K562 (cell line): ENCODE measurements around the gene CBX8. TPM values are rescaled to one million over a fixed set of nuclear protein-coding genes. Genes with fewer than 3 reads are reported as not detected.

Experiments
- ATAC-seq: fragments of 200-7000 bp; cut with Tn5 transposase; 3 replicates; pipeline ENCODE4 v1.9.1; 2020; ENCODE audit warnings: moderate library complexity
- BruUV-seq: library from RNA; stranded (reverse); fragments of 400-500 nt; replicated peaks from 2 replicates; lab custom pipeline; 2021; lab: Mats Ljungman, UMichigan
- CTCF ChIA-PET: fragments of 300-600 bp; formaldehyde crosslinking; extraction: SDS; loops from one replicate; lab custom pipeline; 2021; ENCODE audit warnings: low intra/inter-chr PET ratio; lab: Yijun Ruan, JAX
- POLR2A ChIA-PET: fragments of 300-600, 350-650 bp; sonication (Branson Sonifier 250); formaldehyde crosslinking; extraction: SDS; loops from one replicate; lab custom pipeline; 2021; ENCODE audit warnings: antibody characterized with exemption, inconsistent platforms; lab: Yijun Ruan, JAX
- DNase-seq, 4 experiments: peaks; one replicate each; pipeline versions ENCODE4 v3.0.0 to v3.0.0-alpha.2; 2011 to 2018; ENCODE audit warnings: low spot score in 3 of 4, mixed read lengths in 3 of 4; ENCODE audit errors: extremely low read depth in 1 of 4
- FAIRE-seq: peaks from 2 replicates; lab custom pipeline; 2011; peaks lifted over from hg19 to GRCh38; lab: Jason Lieb, UNC
- H2AFZ ChIP-seq: 2 replicates; pipeline ENCODE4 v1.6.0; 2011; ENCODE audit warnings: low read depth, low read length, control low read depth, inconsistent platforms
- H3K27ac ChIP-seq: fragments of 200-600 bp; 3 replicates; pipeline ENCODE4 v1.8.0; 2011; ENCODE audit warnings: low read depth, mild to moderate bottlenecking, control low read depth, inconsistent platforms, low read length, moderate library complexity, mixed read lengths; ENCODE audit errors: extremely low read depth
- H3K27me3 ChIP-seq, 2 experiments: fragments of 300-600 bp in 1 of 2; 2 replicates in 1 of 2; 3 replicates in 1 of 2; pipeline versions ENCODE4 v1.6.0 to v1.8.0; 2011; ENCODE audit warnings: inconsistent platforms in 2 of 2, low read length in 2 of 2, mild to moderate bottlenecking in 1 of 2, mixed read lengths in 1 of 2, moderate library complexity in 1 of 2; ENCODE audit not compliant: control insufficient read depth in 2 of 2, insufficient read depth in 2 of 2
- H3K36me3 ChIP-seq: fragments of 300-600 bp; 3 replicates; pipeline ENCODE4 v1.8.0; 2011; ENCODE audit warnings: mild to moderate bottlenecking, low read length, inconsistent platforms; ENCODE audit not compliant: control insufficient read depth, insufficient read depth
- H3K4me1 ChIP-seq, 2 experiments: fragments of 200-600 bp in 1 of 2; replicated peaks in 1 of 2; 2 replicates in 1 of 2; 3 replicates in 1 of 2; pipeline versions ENCODE4 v1.5.1 to v1.8.0; 2011; ENCODE audit warnings: inconsistent platforms in 2 of 2, low read length in 2 of 2, mild to moderate bottlenecking in 1 of 2, mixed read lengths in 1 of 2, moderate library complexity in 1 of 2; ENCODE audit not compliant: control insufficient read depth in 2 of 2, insufficient read depth in 2 of 2
- H3K4me2 ChIP-seq: 2 replicates; pipeline ENCODE4 v1.6.1; 2011; ENCODE audit warnings: low read length, control low read depth, inconsistent platforms, mixed read lengths; ENCODE audit not compliant: insufficient read depth
- H3K4me3 ChIP-seq: fragments of 200-600 bp; sonication (generic), shearing (Covaris generic); 2 replicates; pipeline ENCODE4 v1.5.1; 2016; ENCODE audit warnings: control low read depth, inconsistent platforms
- H3K79me2 ChIP-seq: fragments of 200-600 bp; 3 replicates; pipeline ENCODE4 v1.8.0; 2011; ENCODE audit warnings: low read length, inconsistent platforms; ENCODE audit not compliant: control insufficient read depth, insufficient read depth
- H3K9ac ChIP-seq, 2 experiments: 2 replicates each; pipeline versions ENCODE4 v1.6.0 to v1.6.1; 2011; ENCODE audit warnings: low read depth in 2 of 2, low read length in 2 of 2, control low read depth in 1 of 2, inconsistent platforms in 1 of 2, mild to moderate bottlenecking in 1 of 2, mixed read lengths in 1 of 2; ENCODE audit not compliant: insufficient read depth in 1 of 2
- H3K9me1 ChIP-seq: one replicate; pipeline ENCODE4 v1.6.0; 2011; ENCODE audit warnings: inconsistent platforms, mild to moderate bottlenecking, low read length, moderate library complexity; ENCODE audit not compliant: control insufficient read depth, insufficient read depth
- H3K9me3 ChIP-seq: replicated peaks from 2 replicates; pipeline ENCODE4 v1.5.1; 2011; ENCODE audit warnings: low read depth, low read length, inconsistent platforms; ENCODE audit not compliant: control insufficient read depth, insufficient read depth
- H4K20me1 ChIP-seq: replicated peaks from 2 replicates; pipeline ENCODE4 v1.6.1; 2011; ENCODE audit warnings: low read length, inconsistent platforms, mixed read lengths; ENCODE audit not compliant: control insufficient read depth, insufficient read depth
- ARID1B ChIP-seq: fragments of 450-650 bp; IDR thresholded peaks from 2 replicates; pipeline ENCODE4 v1.6.1; 2016; ENCODE audit warnings: antibody characterized with exemption, mild to moderate bottlenecking, inconsistent platforms
- CBFA2T3 ChIP-seq: fragments of 450-650 bp; IDR thresholded peaks from 2 replicates; pipeline ENCODE4 v1.6.1; 2017
- CBX3 ChIP-seq, 2 experiments: IDR thresholded peaks; 1 replicate in 1 of 2; 2 replicates in 1 of 2; pipeline ENCODE4 v1.6.1; 2012; ENCODE audit warnings: inconsistent platforms in 2 of 2, low read length in 2 of 2, borderline replicate concordance in 1 of 2, control low read depth in 1 of 2
- E2F3 ChIP-seq: fragments of 250-450 bp; sonication (Bioruptor Pico); IDR thresholded peaks from 2 replicates; pipeline ENCODE4 v1.4.0; 2020; ENCODE audit warnings: mild to moderate bottlenecking
- ETS2 ChIP-seq: IDR thresholded peaks from 2 replicates; pipeline ENCODE4 v1.6.1; 2016; ENCODE audit warnings: borderline replicate concordance, missing genetic modification characterization, mild to moderate bottlenecking, moderate library complexity, missing compliant biosample characterization; ENCODE audit not compliant: poor library complexity, severe bottlenecking
- HNRNPK ChIP-seq: fragments of 200-400 bp; formaldehyde crosslinking; IDR thresholded peaks from one replicate; pipeline ENCODE4 v1.6.1; 2018; ENCODE audit warnings: mild to moderate bottlenecking, low read depth, low read length; ENCODE audit not compliant: poor library complexity, severe bottlenecking
- JUN ChIP-seq, 2 experiments: sonication (generic) in 1 of 2; formaldehyde crosslinking in 1 of 2; IDR thresholded peaks; 2 replicates each; pipeline versions ENCODE4 v1.6.1 to v1.8.0; 2012 to 2022; ENCODE audit warnings: borderline replicate concordance in 2 of 2, mild to moderate bottlenecking in 2 of 2, improper control_type of control experiment in 1 of 2, low read depth in 1 of 2, low read length in 1 of 2, missing genetic modification reagents in 1 of 2
- NONO ChIP-seq, 2 experiments: fragments of 200-400 bp in 1 of 2; fragments of 450-650 bp in 1 of 2; formaldehyde crosslinking in 1 of 2; IDR thresholded peaks; 2 replicates each; pipeline ENCODE4 v1.6.1; 2017; ENCODE audit warnings: low read depth in 2 of 2, mild to moderate bottlenecking in 2 of 2, moderate library complexity in 2 of 2, low read length in 1 of 2
- NRF1 ChIP-seq, 2 experiments: fragments of 450-650 bp; IDR thresholded peaks in 1 of 2; conservative IDR thresholded peaks in 1 of 2; 2 replicates each; pipeline ENCODE4 v1.6.1; 2014; ENCODE audit warnings: mild to moderate bottlenecking in 2 of 2
- POU5F1 ChIP-seq: fragments of 150-350 bp; IDR thresholded peaks from 2 replicates; pipeline ENCODE4 v1.6.1; 2014; ENCODE audit warnings: borderline replicate concordance, low read length, low read depth, mild to moderate bottlenecking; ENCODE audit not compliant: partially characterized antibody
- RBM22 ChIP-seq: fragments of 200-400 bp; formaldehyde crosslinking; IDR thresholded peaks from 2 replicates; pipeline ENCODE4 v1.6.1; 2018; ENCODE audit warnings: low read length, low read depth; ENCODE audit not compliant: poor library complexity, severe bottlenecking
- RFX7 ChIP-seq: fragments of 250-450 bp; sonication (Bioruptor Pico); IDR thresholded peaks from 2 replicates; pipeline ENCODE4 v1.5.1; 2021; ENCODE audit warnings: mild to moderate bottlenecking
- SETDB1 ChIP-seq: IDR thresholded peaks from one replicate; pipeline ENCODE4 v1.6.1; 2012; ENCODE audit warnings: low read length, control low read depth, inconsistent platforms
- TAF15 ChIP-seq: fragments of 200-400 bp; formaldehyde crosslinking; IDR thresholded peaks from 2 replicates; pipeline ENCODE4 v1.6.1; 2017; ENCODE audit warnings: mild to moderate bottlenecking, low read depth, low read length, moderate library complexity
- ZBTB12 ChIP-seq: fragments of 250-450 bp; sonication (Bioruptor Pico); IDR thresholded peaks from 2 replicates; pipeline ENCODE4 v1.4.0; 2020
- ZC3H8 ChIP-seq: fragments of 450-650 bp; IDR thresholded peaks from 2 replicates; pipeline ENCODE4 v1.6.1; 2017
- ZNF174 ChIP-seq: fragments of 250-450 bp; sonication (Bioruptor Pico); IDR thresholded peaks from 2 replicates; pipeline ENCODE4 v1.4.0; 2020; ENCODE audit warnings: mild to moderate bottlenecking
- ZNF354B ChIP-seq: fragments of 250-450 bp; sonication (Bioruptor Pico); IDR thresholded peaks from 2 replicates; pipeline ENCODE4 v1.4.0; 2020
- ZNF431 ChIP-seq: sonication (generic); formaldehyde crosslinking; IDR thresholded peaks from 2 replicates; pipeline ENCODE4 v1.8.0; 2022; ENCODE audit warnings: mild to moderate bottlenecking, missing genetic modification reagents
- WGBS: fragments of 100-300 bp; shearing (Covaris generic); methylation state at CpG from one replicate; pipeline ENCODE4 v1.1.6; 2016; ENCODE audit warnings: low coverage, mixed read lengths; ENCODE audit not compliant: insufficient coverage; ENCODE audit errors: missing lambda C conversion rate; 5-methylcytosine and 5-hydroxymethylcytosine counted together
- in situ Hi-C: fragments of 300-500 bp; cut with MboI; formaldehyde crosslinking; loops from 4 replicates; pipeline ENCODE4 v1.15.0; 2018; ENCODE audit warnings: inconsistent platforms, mixed read lengths
- intact Hi-C: fragments of 100-400 bp; cut with micrococcal nuclease; formaldehyde crosslinking; loops from 2 replicates; pipeline ENCODE4 v1.14.2; 2022
- polyA plus RNA-seq, 8 experiments: library from polyadenylated mRNA; depleted of rRNA in 4 of 8; stranded (reverse) in 5 of 8; unstranded in 3 of 8; fragments of >200 nt; fragmentation: Nextera tagmentation in 2 of 8; fragmentation: Illumina TruSeq in 1 of 8; extraction: Ambion mirVana in 2 of 8; extraction: Trizol in 1 of 8; gene quantifications; 2 replicates each; pipeline versions ENCODE4 v1.2.1 to v1.2.3, GENCODE V29; 2011 to 2014; ENCODE audit warnings: inconsistent platforms in 1 of 8, missing spikeins in 1 of 8
- total RNA-seq, 7 experiments: library from RNA; depleted of rRNA in 6 of 7; stranded (reverse); fragments of >200 nt in 6 of 7; fragmentation: Illumina TruSeq in 2 of 7; extraction: Trizol in 2 of 7; gene quantifications; 2 replicates each; pipeline versions ENCODE4 v1.2.1 to v1.2.3, GENCODE V29; 2011 to 2021; ENCODE audit warnings: low replicate concordance in 1 of 7

CBX8 gene
- total and polyA plus RNA-seq, 9 of the 15 experiments (the other 6 are each of a cell fraction or from before 2014, with no cell fraction given) = 0.08 to 11.9 (median 2.6) TPM

- Histone ChIP-seq H3K4me1 (peaks cover 56 to 59% of the 10 kb centered on the region in 2 experiments), H3K79me2 (peaks cover 23% of the 10 kb centered on the region), H3K27ac (no peak overlapping the region), H4K20me1 (no peaks in the 10 kb centered on the region), H3K36me3 (no peaks in the 10 kb centered on the region), H3K9ac (peak overlapping the region in 1 of 2 experiments; percentile 68; a peak in 2 of 4 replicates), H2AFZ (no peak overlapping the region), H3K4me3 (no peak overlapping the region), H3K9me1 (no peaks in the 10 kb centered on the region), H3K4me2 (no peak overlapping the region), H3K27me3 (no peaks in the 10 kb centered on the region), H3K9me3 (no peaks in the 10 kb centered on the region)
- BruUV-seq = no TSS peak
- DNase-seq (peak in 1 of 4 experiments; percentile 18), FAIRE-seq (no peak), ATAC-seq (no peak)
- ChIA-PET POLR2A (interaction anchor here (0.6 to 18.8 kb wide), 5 partner anchors 8 to 45 kb away, joined by 3 to 386 read pairs (median 9); partner anchors contain the start of genes CBX4 and CBX8), CTCF (no interaction called here)
- intact Hi-C loops (no loop called here), in situ Hi-C loops (no loop called here)
- WGBS = 56% methylated on average over 12 of the region's 12 CpGs
- TF ChIP-seq HNRNPK (no peak), RFX7 (CRISPR knock-in tag) (no peak), CBX3 (IDR thresholded peaks at IDR 0.05; ENCODE audit: borderline replicate concordance in 1 of 2, low read length in 2 of 2) (0 out of 3 replicates have a peak, but pooled peaks of 1 of the 2 experiments have one; percentile 22), NONO (IDR thresholded peaks at IDR 0.05; ENCODE audit: low read depth in 2 of 2, low read length in 1 of 2) (no peak), RBM22 (no peak), ZNF431 (CRISPR knock-in tag) (no peak), TAF15 (no peak), ZBTB12 (no peak), NRF1 (conservative IDR thresholded peaks at IDR 0.05 in 1 of 2, IDR thresholded peaks at IDR 0.05 in 1 of 2) (no peak), ZNF354B (CRISPR knock-in tag) (no peak), JUN (IDR thresholded peaks at IDR 0.05; ENCODE audit: borderline replicate concordance, low read depth, low read length) (no peak), JUN (CRISPR knock-in tag; IDR thresholded peaks at IDR 0.05; ENCODE audit: borderline replicate concordance) (no peak), ZC3H8 (no peak), ETS2 (no peak), E2F3 (CRISPR knock-in tag) (no peak), SETDB1 (no peak), POU5F1 (no peak), ZNF174 (no peak), CBFA2T3 (peak; percentile 38), ARID1B (0 out of 2 replicates have a peak, but pooled peaks have one; percentile 23)
Measured at GRCh38 chr17:79821331-79822095, 24.6 kb upstream of the CBX8 start.
